KMS-11 (cell line): Measurements from ENCODE around the gene ASIC2.

Source experiments
- H2AFZ ChIP-seq: fragments of 200-600 bp; sonication (generic); 2 replicates; pipeline ENCODE4 v1.6.1; 2016; ENCODE audit warnings: antibody characterized with exemption, mixed run types, low read depth
- H3K27ac ChIP-seq: fragments of 200-600 bp; sonication (generic); 2 replicates; pipeline ENCODE4 v1.6.1; 2016; ENCODE audit warnings: mild to moderate bottlenecking, mixed run types
- H3K27me3 ChIP-seq: fragments of 200-600 bp; sonication (generic); 2 replicates; pipeline ENCODE4 v1.6.1; 2017; ENCODE audit warnings: mild to moderate bottlenecking, low read depth, mixed run types, moderate library complexity; ENCODE audit not compliant: insufficient read depth
- H3K36me3 ChIP-seq: fragments of 200-600 bp; sonication (generic); 2 replicates; pipeline ENCODE4 v1.6.1; 2017; ENCODE audit warnings: mild to moderate bottlenecking, mixed run types; ENCODE audit not compliant: insufficient read depth
- H3K4me1 ChIP-seq: fragments of 200-600 bp; sonication (generic); 2 replicates; pipeline ENCODE4 v1.6.1; 2016; ENCODE audit warnings: mild to moderate bottlenecking, low read depth, mixed run types; ENCODE audit not compliant: poor library complexity, severe bottlenecking
- H3K4me2 ChIP-seq: fragments of 200-600 bp; sonication (generic); 2 replicates; pipeline ENCODE4 v1.7.0; 2016; ENCODE audit warnings: mild to moderate bottlenecking, mixed run types
- H3K4me3 ChIP-seq: fragments of 200-600 bp; sonication (generic); IDR thresholded peaks from 2 replicates; pipeline ENCODE4 v1.6.1; 2017; ENCODE audit warnings: low read depth, low read length, mixed read lengths; ENCODE audit not compliant: insufficient read depth
- H3K79me2 ChIP-seq: fragments of 200-600 bp; sonication (generic); 2 replicates; pipeline ENCODE4 v1.6.1; 2016; ENCODE audit warnings: low read depth, mixed run types; ENCODE audit not compliant: insufficient read depth
- H3K9ac ChIP-seq: fragments of 200-600 bp; sonication (generic); 2 replicates; pipeline ENCODE4 v1.6.1; 2016; ENCODE audit warnings: mild to moderate bottlenecking, mixed run types
- H4K20me1 ChIP-seq: fragments of 200-600 bp; sonication (generic); 2 replicates; pipeline ENCODE4 v1.6.1; 2016; ENCODE audit warnings: mild to moderate bottlenecking, mixed run types; ENCODE audit not compliant: insufficient read depth
- CTCF ChIP-seq: fragments of 200-600 bp; sonication (generic); conservative IDR thresholded peaks from 2 replicates; pipeline ENCODE4 v1.6.1; 2017; ENCODE audit warnings: low read depth, mild to moderate bottlenecking, antibody characterized with exemption, low read length, moderate library complexity, mixed read lengths

ASIC2 gene

DNA sequence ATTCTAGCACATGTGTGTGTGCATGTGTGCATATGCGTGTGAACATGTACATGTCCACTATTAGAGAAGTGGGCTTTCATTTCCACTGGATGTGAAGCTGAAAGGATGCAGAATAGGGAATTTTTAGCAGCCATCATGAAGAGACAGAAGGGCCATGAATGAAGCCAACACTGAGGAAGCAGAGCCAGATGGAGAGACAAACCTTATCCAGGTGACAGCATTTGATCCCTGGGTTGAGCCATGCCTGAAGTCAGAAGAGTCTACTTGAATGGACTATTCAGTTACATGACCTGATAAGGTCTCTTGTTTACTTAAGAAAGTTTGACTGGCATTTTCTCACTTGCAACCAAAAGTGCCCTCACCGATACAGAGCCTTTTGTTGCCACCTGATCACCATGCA, 88.4 kb downstream of the ASIC2 start:
- no peak overlapping the region for H2AFZ ChIP-seq
- H3K4me3 ChIP-seq, result no peak overlapping the region
- H3K27me3 ChIP-seq, result no peaks in the 10 kb centered on the region
- no peak overlapping the region for H3K9ac ChIP-seq
- no peaks in the 10 kb centered on the region for H3K79me2 ChIP-seq
- no peaks in the 10 kb centered on the region for H3K4me1 ChIP-seq
- H3K4me2 ChIP-seq, result no peak overlapping the region
- H4K20me1 ChIP-seq, result no peaks in the 10 kb centered on the region
- no peak for TF ChIP-seq CTCF
- no peaks in the 10 kb centered on the region for H3K36me3 ChIP-seq
- no peak overlapping the region for H3K27ac ChIP-seq

DNA sequence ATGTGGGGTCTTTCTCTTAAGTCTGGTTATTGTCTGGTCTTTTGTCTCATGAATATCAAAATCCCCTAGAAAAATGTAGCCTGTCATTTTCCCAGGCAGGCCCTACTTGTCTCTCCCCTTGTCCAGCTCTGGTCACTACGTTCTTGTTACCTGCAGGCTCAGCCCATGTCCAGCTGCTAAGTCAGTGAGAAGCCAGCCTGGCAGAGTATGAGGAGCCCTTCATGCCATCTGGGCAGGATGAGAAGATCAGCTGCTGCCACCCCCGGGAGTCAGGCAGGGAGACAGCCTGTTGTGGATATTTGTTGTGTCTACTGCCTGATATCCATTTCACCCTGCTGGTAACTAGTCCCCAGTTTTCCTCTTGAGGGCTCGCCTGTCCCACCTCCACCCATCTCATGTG, 88.9 kb downstream of the ASIC2 start:
- Histone ChIP-seq H2AFZ (no peak overlapping the region), H3K4me2 (no peak overlapping the region), H3K9ac (no peak overlapping the region), H3K27ac (no peak overlapping the region), H3K79me2 (no peaks in the 10 kb centered on the region), H3K27me3 (no peaks in the 10 kb centered on the region), H4K20me1 (no peaks in the 10 kb centered on the region), H3K4me3 (no peak overlapping the region), H3K36me3 (no peaks in the 10 kb centered on the region), H3K4me1 (no peaks in the 10 kb centered on the region)
- TF ChIP-seq CTCF, result no peak

GRCh38 chr17:33202796-33203495, 90.1 kb downstream of the ASIC2 start:
- no peak for TF ChIP-seq CTCF
- no peak overlapping the region for H3K4me2 ChIP-seq
- H3K27ac ChIP-seq, result no peak overlapping the region
- no peaks in the 10 kb centered on the region for H4K20me1 ChIP-seq
- H2AFZ ChIP-seq, result no peak overlapping the region
- H3K4me3 ChIP-seq, result no peak overlapping the region
- H3K36me3 ChIP-seq, result no peaks in the 10 kb centered on the region
- no peaks in the 10 kb centered on the region for H3K27me3 ChIP-seq
- no peaks in the 10 kb centered on the region for H3K4me1 ChIP-seq
- no peaks in the 10 kb centered on the region for H3K79me2 ChIP-seq
- no peak overlapping the region for H3K9ac ChIP-seq

- no peak for TF ChIP-seq CTCF
- H3K4me2 ChIP-seq, result no peak overlapping the region
Observed at GRCh38 chr17:33202021-33202420, 91.1 kb downstream of the ASIC2 start.

More at GRCh38 chr17:33202021-33202420, 91.1 kb downstream of the ASIC2 start:
- Histone ChIP-seq H2AFZ (no peak overlapping the region), H3K27ac (no peak overlapping the region), H3K4me1 (no peaks in the 10 kb centered on the region), H3K36me3 (no peaks in the 10 kb centered on the region), H3K79me2 (no peaks in the 10 kb centered on the region), H3K27me3 (no peaks in the 10 kb centered on the region), H3K4me3 (no peak overlapping the region), H3K9ac (no peak overlapping the region), H4K20me1 (no peaks in the 10 kb centered on the region)
